WERI-Rb-1 (cell line): ENCODE measurements around the gene PRXL2A.

Experiments used
- DNase-seq: peaks from one replicate; pipeline ENCODE4 v3.0.0-alpha.2; 2020
- H3K27ac ChIP-seq: fragments of 250-450 bp; sonication (Bioruptor Pico); 2 replicates; pipeline ENCODE4 v1.5.1; 2020; ENCODE audit warnings: mild to moderate bottlenecking, moderate library complexity
- H3K27me3 ChIP-seq: fragments of 250-450 bp; sonication (Bioruptor Pico); 2 replicates; pipeline ENCODE4 v1.5.1; 2021; ENCODE audit warnings: mild to moderate bottlenecking, low read depth, moderate library complexity; ENCODE audit not compliant: insufficient read depth, severe bottlenecking
- H3K36me3 ChIP-seq: fragments of 250-450 bp; sonication (Bioruptor Pico); 2 replicates; pipeline ENCODE4 v1.5.1; 2020; ENCODE audit warnings: mild to moderate bottlenecking, moderate library complexity
- H3K4me3 ChIP-seq: 2 replicates; pipeline ENCODE4 v1.5.1; 2011; ENCODE audit warnings: low read depth, mild to moderate bottlenecking, control low read depth, low read length
- H3K9me3 ChIP-seq: fragments of 250-450 bp; sonication (Bioruptor Pico); 2 replicates; pipeline ENCODE4 v1.5.1; 2021; ENCODE audit warnings: mild to moderate bottlenecking, moderate library complexity; ENCODE audit not compliant: severe bottlenecking
- CTCF ChIP-seq: IDR thresholded peaks from 2 replicates; pipeline ENCODE4 v1.5.1; 2011; ENCODE audit warnings: low read depth, mild to moderate bottlenecking, control low read depth, inconsistent platforms, low read length

The PRXL2A gene

GRCh38 chr10:80373502-80373901 lies 34.8 kb upstream of the PRXL2A start:
- no peak for TF ChIP-seq CTCF
- H3K36me3 ChIP-seq, result no peaks in the 10 kb centered on the region

GRCh38 chr10:80379701-80380100 lies 28.6 kb upstream of the PRXL2A start:
- H3K4me3 ChIP-seq, result no peak overlapping the region
- no peak for DNase-seq
- H3K36me3 ChIP-seq, result no peaks in the 10 kb centered on the region
- no peaks in the 10 kb centered on the region for H3K9me3 ChIP-seq
- no peak for TF ChIP-seq CTCF
- H3K27me3 ChIP-seq, result no peaks in the 10 kb centered on the region
- no peak overlapping the region for H3K27ac ChIP-seq

More at GRCh38 chr10:80373502-80373901, 34.8 kb upstream of the PRXL2A start:
- no peak for DNase-seq
- no peak overlapping the region for H3K4me3 ChIP-seq
- no peaks in the 10 kb centered on the region for H3K27me3 ChIP-seq
- H3K9me3 ChIP-seq, result no peaks in the 10 kb centered on the region
- no peak overlapping the region for H3K27ac ChIP-seq

GRCh38 chr10:80380185-80380584 lies 28.2 kb upstream of the PRXL2A start:
- no peak overlapping the region for H3K27ac ChIP-seq
- no peaks in the 10 kb centered on the region for H3K27me3 ChIP-seq
- no peak overlapping the region for H3K4me3 ChIP-seq
- no peak for DNase-seq
- no peak for TF ChIP-seq CTCF
- H3K36me3 ChIP-seq, result no peaks in the 10 kb centered on the region
- H3K9me3 ChIP-seq, result no peaks in the 10 kb centered on the region

GRCh38 chr10:80382989-80383388 lies 25.4 kb upstream of the PRXL2A start:
- Histone ChIP-seq H3K27me3 (no peaks in the 10 kb centered on the region), H3K9me3 (no peaks in the 10 kb centered on the region), H3K27ac (no peak overlapping the region), H3K4me3 (no peak overlapping the region), H3K36me3 (no peaks in the 10 kb centered on the region)
- TF ChIP-seq CTCF, result peak; percentile 57; the same call in 1 of the 2 replicates
- DNase-seq, result peak; percentile 35

- no peak for DNase-seq
- TF ChIP-seq CTCF, result no peak
- H3K27ac ChIP-seq, result no peak overlapping the region
- no peaks in the 10 kb centered on the region for H3K36me3 ChIP-seq
- H3K27me3 ChIP-seq, result no peaks in the 10 kb centered on the region
- no peak overlapping the region for H3K4me3 ChIP-seq
- no peaks in the 10 kb centered on the region for H3K9me3 ChIP-seq
Measured at GRCh38 chr10:80390740-80391139, 17.6 kb upstream of the PRXL2A start.

- H3K27ac ChIP-seq, result no peak overlapping the region
- no peaks in the 10 kb centered on the region for H3K36me3 ChIP-seq
- no peaks in the 10 kb centered on the region for H3K9me3 ChIP-seq
- H3K4me3 ChIP-seq, result no peak overlapping the region
- DNase-seq, result no peak
- no peak for TF ChIP-seq CTCF
- H3K27me3 ChIP-seq, result no peaks in the 10 kb centered on the region
Measured at GRCh38 chr10:80392250-80392649, 16.1 kb upstream of the PRXL2A start.
